ENCODE data around the gene SLC22A2.

Gene SLC22A2

GRCh38 chr6:160217073-160217472 is 41.5 kb downstream of the SLC22A2 start:
- no peak for DNase-seq (ENCODE audit: extremely low read depth, low read depth)
- TF ChIP-seq, protein P1, sequence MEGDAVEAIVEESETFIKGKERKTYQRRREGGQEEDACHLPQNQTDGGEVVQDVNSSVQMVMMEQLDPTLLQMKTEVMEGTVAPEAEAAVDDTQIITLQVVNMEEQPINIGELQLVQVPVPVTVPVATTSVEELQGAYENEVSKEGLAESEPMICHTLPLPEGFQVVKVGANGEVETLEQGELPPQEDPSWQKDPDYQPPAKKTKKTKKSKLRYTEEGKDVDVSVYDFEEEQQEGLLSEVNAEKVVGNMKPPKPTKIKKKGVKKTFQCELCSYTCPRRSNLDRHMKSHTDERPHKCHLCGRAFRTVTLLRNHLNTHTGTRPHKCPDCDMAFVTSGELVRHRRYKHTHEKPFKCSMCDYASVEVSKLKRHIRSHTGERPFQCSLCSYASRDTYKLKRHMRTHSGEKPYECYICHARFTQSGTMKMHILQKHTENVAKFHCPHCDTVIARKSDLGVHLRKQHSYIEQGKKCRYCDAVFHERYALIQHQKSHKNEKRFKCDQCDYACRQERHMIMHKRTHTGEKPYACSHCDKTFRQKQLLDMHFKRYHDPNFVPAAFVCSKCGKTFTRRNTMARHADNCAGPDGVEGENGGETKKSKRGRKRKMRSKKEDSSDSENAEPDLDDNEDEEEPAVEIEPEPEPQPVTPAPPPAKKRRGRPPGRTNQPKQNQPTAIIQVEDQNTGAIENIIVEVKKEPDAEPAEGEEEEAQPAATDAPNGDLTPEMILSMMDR (IDR thresholded peaks at IDR 0.05; ENCODE audit: low read depth, low read length, missing control alignments): no peak
- H3K4me3 ChIP-seq (replicated peaks; ENCODE audit: low read depth, low read length): no peak overlapping the region

- DNase-seq (ENCODE audit: extremely low read depth, low read depth): no peak
- TF ChIP-seq, protein P1 (IDR thresholded peaks at IDR 0.05; ENCODE audit: low read depth, low read length, missing control alignments): no peak
Observed at GRCh38 chr6:160215232-160215631, 43.4 kb downstream of the SLC22A2 start.

GRCh38 chr6:160207618-160208017 is 51.0 kb downstream of the SLC22A2 start:
- no peak for DNase-seq (ENCODE audit: extremely low read depth, low read depth)
- TF ChIP-seq, protein P1 (IDR thresholded peaks at IDR 0.05; ENCODE audit: low read depth, low read length, missing control alignments): no peak

More at GRCh38 chr6:160215232-160215631, 43.4 kb downstream of the SLC22A2 start:
- no peak overlapping the region for H3K4me3 ChIP-seq (replicated peaks; ENCODE audit: low read depth, low read length)

DNA sequence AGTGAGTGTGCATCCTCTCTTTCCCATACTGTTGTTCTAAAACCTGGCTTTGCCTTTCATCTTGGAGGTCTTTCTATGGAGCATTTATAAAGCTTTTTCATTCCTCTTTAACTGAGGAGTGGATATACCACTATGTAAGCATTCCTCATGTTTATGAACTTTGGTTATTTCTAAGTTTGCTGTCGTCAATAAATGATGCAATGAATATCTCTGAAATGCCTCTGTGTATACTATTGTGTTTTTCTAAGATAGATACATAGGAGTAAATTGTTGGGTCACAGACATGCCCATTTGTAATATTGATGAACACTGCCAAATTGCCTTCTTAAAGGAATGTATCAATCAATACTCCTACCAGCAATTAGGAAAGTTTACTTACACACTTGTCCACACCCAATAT is 53.9 kb downstream of the SLC22A2 start:
- TF ChIP-seq, protein P1 (IDR thresholded peaks at IDR 0.05; ENCODE audit: low read depth, low read length, missing control alignments): no peak
- no peak overlapping the region for H3K4me3 ChIP-seq (replicated peaks; ENCODE audit: low read depth, low read length)
- no peak for DNase-seq (ENCODE audit: extremely low read depth, low read depth)

More at GRCh38 chr6:160207618-160208017, 51.0 kb downstream of the SLC22A2 start:
- no peak overlapping the region for H3K4me3 ChIP-seq (replicated peaks; ENCODE audit: low read depth, low read length)

- no peak overlapping the region for H3K4me3 ChIP-seq (replicated peaks; ENCODE audit: low read depth, low read length)
- DNase-seq (ENCODE audit: extremely low read depth, low read depth): no peak
- TF ChIP-seq, protein P1 (IDR thresholded peaks at IDR 0.05; ENCODE audit: low read depth, low read length, missing control alignments): no peak
Observed at GRCh38 chr6:160203953-160204352, 54.7 kb downstream of the SLC22A2 start.

GRCh38 chr6:160203522-160203921 is 55.1 kb downstream of the SLC22A2 start:
- no peak for DNase-seq (ENCODE audit: extremely low read depth, low read depth)

More at GRCh38 chr6:160203522-160203921, 55.1 kb downstream of the SLC22A2 start:
- H3K4me3 ChIP-seq (replicated peaks; ENCODE audit: low read depth, low read length): no peak overlapping the region
- TF ChIP-seq, protein P1 (IDR thresholded peaks at IDR 0.05; ENCODE audit: low read depth, low read length, missing control alignments): no peak
